T-cell (primary cell): Measurements from ENCODE around the gene BRDT. TPM values are rescaled to one million over a fixed set of nuclear protein-coding genes. Genes with fewer than 3 reads are reported as not detected.

ENCODE experiments used
- ATAC-seq, 4 experiments: fragments of 200-7000 bp in 3 of 4; fragments of 150-1000 bp in 1 of 4; cut with Tn5 transposase; replicated peaks in 1 of 4; 1 replicate in 3 of 4; 2 replicates in 1 of 4; pipeline ENCODE4 v1.10.0; 2021; ENCODE audit warnings: moderate library complexity in 3 of 4, mild to moderate bottlenecking in 2 of 4, moderate number of reproducible peaks in 1 of 4
- CTCF ChIA-PET, 2 donors: fragments of 300-600 bp; sonication (Branson Sonifier 250); formaldehyde crosslinking; loops; one replicate each; lab custom pipeline; 2022; ENCODE audit warnings: antibody characterized with exemption in 2 of 2; lab: Charles Lee
- POLR2A ChIA-PET, 2 donors: fragments of 300-600 bp; sonication (Branson Sonifier 250); formaldehyde crosslinking; loops; one replicate each; lab custom pipeline; 2022; ENCODE audit warnings: antibody characterized with exemption in 2 of 2; lab: Charles Lee
- DNase-seq, 35 experiments: peaks; one replicate each; pipeline versions ENCODE4 v3.0.0 to v3.0.0-alpha.2; 2013 to 2023
- H3K27ac ChIP-seq: one replicate; pipeline ENCODE4 v1.5.1; 2013; ENCODE audit warnings: low read length
- H3K27me3 ChIP-seq, 2 experiments: replicated peaks in 1 of 2; 1 replicate in 1 of 2; 2 replicates in 1 of 2; pipeline versions ENCODE4 v1.6.1 to v1.7.0; 2013; ENCODE audit warnings: low read length in 1 of 2, mixed read lengths in 1 of 2; ENCODE audit not compliant: control insufficient read depth in 2 of 2, insufficient read depth in 2 of 2; ENCODE audit errors: extremely low read depth in 1 of 2
- H3K36me3 ChIP-seq, 2 donors: 1 replicate in 1 of 2; 2 replicates in 1 of 2; pipeline versions ENCODE4 v1.6.1 to v1.7.0; 2013; ENCODE audit warnings: low read length in 1 of 2; ENCODE audit not compliant: control insufficient read depth in 2 of 2, insufficient read depth in 1 of 2; ENCODE audit errors: extremely low read depth in 1 of 2
- H3K4me1 ChIP-seq, 2 experiments: 1 replicate in 1 of 2; 2 replicates in 1 of 2; pipeline versions ENCODE4 v1.6.1 to v1.7.0; 2013; ENCODE audit warnings: low read length in 2 of 2, mixed read lengths in 1 of 2; ENCODE audit not compliant: insufficient read depth in 2 of 2, control insufficient read depth in 1 of 2; ENCODE audit errors: extremely low read depth in 1 of 2
- H3K4me3 ChIP-seq, 2 donors: 1 replicate in 1 of 2; 2 replicates in 1 of 2; pipeline versions ENCODE4 v1.5.1 to v1.7.0; 2013; ENCODE audit warnings: mild to moderate bottlenecking in 2 of 2, low read length in 1 of 2, moderate library complexity in 1 of 2; ENCODE audit not compliant: control insufficient read depth in 1 of 2; ENCODE audit errors: extremely low read depth in 1 of 2
- H3K9me3 ChIP-seq: 2 replicates; pipeline ENCODE4 v1.7.0; 2013
- H3K27ac Mint-ChIP-seq, 2 donors: one replicate each; pipeline ENCODE4 v1.8.0; 2020 to 2021; ENCODE audit warnings: mild to moderate bottlenecking in 2 of 2, mixed read lengths in 2 of 2
- H3K27me3 Mint-ChIP-seq, 2 donors: one replicate each; pipeline ENCODE4 v1.8.0; 2021 to 2022; ENCODE audit warnings: mixed read lengths in 2 of 2
- H3K36me3 Mint-ChIP-seq: one replicate; pipeline ENCODE4 v1.8.0; 2021; ENCODE audit warnings: mixed read lengths
- H3K4me1 Mint-ChIP-seq, 3 donors: one replicate each; pipeline ENCODE4 v1.8.0; 2020 to 2022; ENCODE audit warnings: mixed read lengths in 3 of 3, mild to moderate bottlenecking in 1 of 3
- H3K4me3 Mint-ChIP-seq, 3 donors: one replicate each; pipeline ENCODE4 v1.8.0; 2020 to 2022; ENCODE audit warnings: mild to moderate bottlenecking in 3 of 3, mixed read lengths in 3 of 3, moderate library complexity in 3 of 3
- H3K9me3 Mint-ChIP-seq, 3 donors: one replicate each; pipeline ENCODE4 v1.8.0; 2020 to 2022; ENCODE audit warnings: mixed read lengths in 3 of 3
- WGBS: methylation state at CpG from one replicate; pipeline ENCODE4 v1.1.5; 2013; ENCODE audit warnings: missing lambda C conversion rate; ENCODE audit not compliant: insufficient coverage; 5-methylcytosine and 5-hydroxymethylcytosine counted together
- total RNA-seq, 35 experiments: library from RNA in 6 of 35; stranded (reverse) in 6 of 35; fragments of 120-200 nt in 1 of 35; gene quantifications; one replicate each; pipeline versions ENCODE4 v1.2.1 to v1.2.4 and lab custom pipeline; 2013 to 2026

Gene BRDT
- total RNA-seq, 5 donors from 2014 or later (not counting 1 experiment from before 2014, with no cell fraction given) = not detected

DNA sequence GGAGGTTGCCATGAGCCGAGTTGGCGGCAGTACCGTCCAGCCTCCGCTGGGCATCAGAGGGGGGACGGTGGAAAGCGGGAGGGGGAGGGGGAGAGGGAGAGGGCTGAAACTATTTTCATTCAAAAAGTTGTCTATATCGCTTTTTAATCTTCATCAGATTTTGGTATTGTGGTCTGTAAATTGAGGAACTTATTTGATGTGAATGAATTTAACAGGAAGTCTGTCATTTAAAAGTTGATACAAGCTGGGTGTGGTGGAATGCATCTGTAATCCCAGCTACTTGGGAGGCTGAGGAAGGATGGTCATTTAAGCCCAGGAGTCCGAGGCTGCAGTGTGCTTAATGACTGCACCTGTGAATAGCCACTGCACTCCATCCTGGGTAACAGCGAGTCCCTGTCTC lies 77.6 kb downstream of the BRDT start:
- CTCF ChIA-PET = no interaction called here
- H3K4me1 ChIP-seq = peaks cover 7 to 16% of the 10 kb centered on the region in 2 experiments
- peaks cover 13 to 20% (median 16%) of the 10 kb centered on the region in 3 donors for H3K4me1 Mint-ChIP-seq
- POLR2A ChIA-PET = interaction anchor here in 1 of 2 donors (0.7 kb wide), 1 partner anchor 331 kb away, joined by 4 read pairs; no protein-coding TSS in a partner anchor
- H3K27ac Mint-ChIP-seq = no peak overlapping the region
- H3K27me3 ChIP-seq = peaks cover 0 to 21% of the 10 kb centered on the region in 2 experiments
- H3K27ac ChIP-seq = no peak overlapping the region
- no peaks in the 10 kb centered on the region for H3K36me3 ChIP-seq
- H3K27me3 Mint-ChIP-seq = peaks cover 28 to 35% of the 10 kb centered on the region in 2 donors
- 0% methylated on average over 1 of the region's 9 CpGs for WGBS
- no peak overlapping the region for H3K4me3 ChIP-seq
- DNase-seq (no peak), ATAC-seq (no peak)
- H3K9me3 ChIP-seq = no peaks in the 10 kb centered on the region
- no peak overlapping the region for H3K4me3 Mint-ChIP-seq
- no peaks in the 10 kb centered on the region for H3K36me3 Mint-ChIP-seq
- H3K9me3 Mint-ChIP-seq = no peaks in the 10 kb centered on the region

DNA sequence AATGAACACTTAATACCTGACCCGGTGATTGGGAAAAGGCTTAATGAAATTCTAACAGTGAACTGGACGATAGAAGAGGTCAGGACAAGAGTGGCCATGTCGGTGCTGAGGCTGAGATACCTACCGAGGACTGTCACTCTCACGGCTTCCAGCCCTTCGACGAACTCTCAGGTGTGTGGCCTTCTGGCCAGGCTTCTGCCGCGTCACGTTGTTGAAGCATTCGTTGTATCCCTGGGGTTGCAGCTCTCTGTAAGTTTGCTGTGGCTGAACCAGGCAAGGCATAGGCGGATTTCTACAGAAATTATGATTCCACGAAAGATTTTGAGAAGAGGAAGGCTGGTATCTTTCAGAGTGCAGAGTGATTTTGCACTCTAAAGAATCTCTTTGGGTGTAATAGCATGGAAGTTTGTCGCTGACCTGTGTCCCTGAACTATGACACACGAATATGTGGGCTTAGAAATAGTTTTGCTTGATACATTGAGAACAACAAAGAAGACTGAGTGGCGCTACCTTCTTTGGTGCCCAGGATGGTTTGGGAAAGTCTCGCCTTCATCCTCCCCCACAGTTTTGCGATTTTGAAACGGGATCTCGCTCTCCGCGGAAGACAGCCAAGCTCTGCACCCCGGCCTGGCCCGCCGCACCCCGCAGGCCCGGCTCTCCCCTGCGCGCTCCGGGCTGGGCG lies 80.2 kb downstream of the BRDT start:
- ATAC-seq (no peak), DNase-seq (no peak)
- Histone ChIP-seq H3K27me3 (peaks cover 0 to 21% of the 10 kb centered on the region in 2 experiments), H3K36me3 (no peaks in the 10 kb centered on the region), H3K27ac (no peak overlapping the region), H3K4me3 (peak overlapping the region; percentile 26 to 67), H3K4me1 (peaks cover 7 to 16% of the 10 kb centered on the region in 2 experiments), H3K9me3 (no peaks in the 10 kb centered on the region)
- Mint-ChIP-seq H3K9me3 (no peaks in the 10 kb centered on the region), H3K36me3 (no peaks in the 10 kb centered on the region), H3K4me3 (peak overlapping the region; percentile 59 to 80 (median 79)), H3K27ac (peak overlapping the region in 1 of 2 donors; percentile 58), H3K27me3 (peaks cover 20 to 29% of the 10 kb centered on the region in 2 donors), H3K4me1 (peaks cover 13 to 20% (median 16%) of the 10 kb centered on the region in 3 donors)
- WGBS = 52% methylated on average over 26 of the region's 31 CpGs
- CTCF ChIA-PET = no interaction called here
- POLR2A ChIA-PET = no interaction called here

GRCh38 chr1:92030656-92031107 lies 81.5 kb downstream of the BRDT start:
- Histone ChIP-seq H3K36me3 (no peaks in the 10 kb centered on the region), H3K4me1 (peaks cover 7 to 16% of the 10 kb centered on the region in 2 experiments), H3K27ac (no peak overlapping the region), H3K27me3 (peaks cover 0 to 21% of the 10 kb centered on the region in 2 experiments), H3K9me3 (no peaks in the 10 kb centered on the region), H3K4me3 (peak overlapping the region; percentile 52 to 67)
- POLR2A ChIA-PET = interaction anchor here in 1 of 2 donors (0.6 kb wide), 1 partner anchor 753 kb away, joined by 4 read pairs; no protein-coding TSS in a partner anchor
- ATAC-seq = peak; percentile 28 to 59 (median 42)
- H3K4me1 Mint-ChIP-seq = peaks cover 13 to 20% (median 16%) of the 10 kb centered on the region in 3 donors
- peak in 1 of 35 experiments; percentile 11 for DNase-seq
- peak overlapping the region; percentile 55 to 79 (median 69) for H3K4me3 Mint-ChIP-seq
- H3K9me3 Mint-ChIP-seq = no peaks in the 10 kb centered on the region
- H3K36me3 Mint-ChIP-seq = no peaks in the 10 kb centered on the region
- WGBS = 41% methylated on average over 2 of the region's 4 CpGs
- CTCF ChIA-PET = interaction anchor here (0.6 to 1.0 kb wide), 5 partner anchors 16 to 455 kb away, joined by 3 to 4 read pairs (median 3); no protein-coding TSS in a partner anchor
- peak overlapping the region in 1 of 2 donors; percentile 71 for H3K27ac Mint-ChIP-seq
- H3K27me3 Mint-ChIP-seq = peaks cover 20 to 28% of the 10 kb centered on the region in 2 donors

GRCh38 chr1:92031281-92032110 lies 82.3 kb downstream of the BRDT start:
- no peak for ATAC-seq
- ChIA-PET POLR2A (interaction anchor here in 1 of 2 donors (0.6 kb wide), 2 partner anchors 87 to 752 kb away, joined by 3 to 4 read pairs; no protein-coding TSS in a partner anchor), CTCF (interaction anchor here in 1 of 2 donors (1.0 kb wide), 1 partner anchor 451 kb away, joined by 4 read pairs; no protein-coding TSS in a partner anchor)
- H3K9me3 Mint-ChIP-seq = no peaks in the 10 kb centered on the region
- no peak overlapping the region for H3K4me3 ChIP-seq
- H3K4me1 ChIP-seq = peaks cover 7 to 16% of the 10 kb centered on the region in 2 experiments
- no CpG with 5 or more reads among the region's 6 CpGs for WGBS
- DNase-seq = no peak
- peaks cover 0 to 21% of the 10 kb centered on the region in 2 experiments for H3K27me3 ChIP-seq
- H3K36me3 ChIP-seq = no peaks in the 10 kb centered on the region
- H3K36me3 Mint-ChIP-seq = no peaks in the 10 kb centered on the region
- H3K4me3 Mint-ChIP-seq = no peak overlapping the region
- peaks cover 20 to 28% of the 10 kb centered on the region in 2 donors for H3K27me3 Mint-ChIP-seq
- peaks cover 13 to 20% (median 16%) of the 10 kb centered on the region in 3 donors for H3K4me1 Mint-ChIP-seq
- no peak overlapping the region for H3K27ac Mint-ChIP-seq
- no peaks in the 10 kb centered on the region for H3K9me3 ChIP-seq
- no peak overlapping the region for H3K27ac ChIP-seq

- H3K27me3 ChIP-seq = peaks cover 0 to 3% of the 10 kb centered on the region in 2 experiments
- 93% methylated on average over 2 of the region's 6 CpGs for WGBS
- H3K27me3 Mint-ChIP-seq = peaks cover 4 to 7% of the 10 kb centered on the region in 2 donors
- no peaks in the 10 kb centered on the region for H3K9me3 Mint-ChIP-seq
- no peak overlapping the region for H3K4me3 Mint-ChIP-seq
- no peaks in the 10 kb centered on the region for H3K36me3 Mint-ChIP-seq
- no peak for DNase-seq
- H3K9me3 ChIP-seq = no peaks in the 10 kb centered on the region
- H3K27ac Mint-ChIP-seq = no peak overlapping the region
- ChIA-PET CTCF (no interaction called here), POLR2A (interaction anchor here in 1 of 2 donors (0.5 kb wide), 1 partner anchor 23 kb away, joined by 3 read pairs; no protein-coding TSS in a partner anchor)
- H3K27ac ChIP-seq = no peak overlapping the region
- no peaks in the 10 kb centered on the region for H3K4me1 Mint-ChIP-seq
- ATAC-seq = no peak
- H3K36me3 ChIP-seq = no peaks in the 10 kb centered on the region
- no peaks in the 10 kb centered on the region for H3K4me1 ChIP-seq
- H3K4me3 ChIP-seq = no peak overlapping the region
These were observed 88.2 kb downstream of the BRDT start for GRCh38 chr1:92037400-92037799.
